Skin epidermis (tissue), 12 donors: ENCODE measurements around the gene ATP2B3.
A peak's percentile ranks its signal among the peaks of the same experiment; 100 is the strongest.

Source experiments
- H3K27ac ChIP-seq, 21 experiments: fragments of 200-600 bp; sonication (generic) in 11 of 21; one replicate each; pipeline ENCODE4 v1.5.0; 2020; ENCODE audit warnings: mild to moderate bottlenecking in 3 of 21, inconsistent platforms in 2 of 21, moderate library complexity in 2 of 21
- H3K4me3 ChIP-seq, 7 experiments: fragments of 200-600 bp; sonication (generic) in 2 of 7; one replicate each; pipeline ENCODE4 v1.5.0; 2020; ENCODE audit warnings: inconsistent platforms in 2 of 7, mild to moderate bottlenecking in 2 of 7, moderate library complexity in 1 of 7

Gene ATP2B3

GRCh38 chrX:153517423-153517822 is at the start of gene ATP2B3:
TSS of gene ATP2B3 (plus strand) at chrX:153517642. CDS start at chrX:153536248, 18,606 bp downstream.
- no peak within 1 kb of the TSS for H3K4me3 ChIP-seq
- H3K27ac ChIP-seq = no peak within 1 kb of the TSS

- no peak overlapping the region for H3K4me3 ChIP-seq
- no peak overlapping the region for H3K27ac ChIP-seq
These were observed 49.3 kb upstream of the ATP2B3 start for GRCh38 chrX:153468008-153468580.

- Histone ChIP-seq H3K4me3 (peak overlapping the region; percentile 55 to 73 (median 61)), H3K27ac (peak overlapping the region in 18 of 21 experiments; percentile 36 to 82 (median 68))
These were observed 47.5 kb upstream of the ATP2B3 start for GRCh38 chrX:153469811-153470410.

- peak within 1 kb of the TSS in 18 of 21 experiments; percentile 36 to 82 (median 68) for H3K27ac ChIP-seq
- H3K4me3 ChIP-seq = peak within 1 kb of the TSS; percentile 55 to 73 (median 61)
These were observed 46.8 kb upstream of the ATP2B3 start, which contains the start of gene HAUS7 for GRCh38 chrX:153470411-153471363. TSS of gene HAUS7 (minus strand) at chrX:153470576. CDS start at chrX:153470557, 19 bp downstream.

- Histone ChIP-seq H3K27ac (peak overlapping the region in 10 of 21 experiments; percentile 10 to 67 (median 39)), H3K4me3 (no peak overlapping the region)
These were observed 45.7 kb upstream of the ATP2B3 start for GRCh38 chrX:153471663-153472280.

GRCh38 chrX:153473126-153473525 is 44.3 kb upstream of the ATP2B3 start:
- Histone ChIP-seq H3K4me3 (no peak overlapping the region), H3K27ac (peak overlapping the region in 1 of 21 experiments; percentile 5)

GRCh38 chrX:153474266-153474665 is 43.2 kb upstream of the ATP2B3 start:
- Histone ChIP-seq H3K27ac (peak overlapping the region in 3 of 21 experiments; percentile 12 to 45 (median 30)), H3K4me3 (peak overlapping the region in 1 of 7 experiments; percentile 17)

- peak overlapping the region in 15 of 21 experiments; percentile 36 to 80 (median 54) for H3K27ac ChIP-seq
- H3K4me3 ChIP-seq = peak overlapping the region in 3 of 7 experiments; percentile 8 to 24 (median 17)
These were observed 42.7 kb upstream of the ATP2B3 start for GRCh38 chrX:153474718-153475117.

GRCh38 chrX:153475271-153475670 is 42.2 kb upstream of the ATP2B3 start:
- Histone ChIP-seq H3K27ac (peak overlapping the region in 15 of 21 experiments; percentile 36 to 80 (median 61)), H3K4me3 (no peak overlapping the region)

- peak overlapping the region in 15 of 21 experiments; percentile 15 to 86 (median 62) for H3K27ac ChIP-seq
- H3K4me3 ChIP-seq = no peak overlapping the region
These were observed 41.6 kb upstream of the ATP2B3 start for GRCh38 chrX:153475751-153476281.

- H3K27ac ChIP-seq = peak overlapping the region in 18 of 21 experiments; percentile 36 to 86 (median 64)
- H3K4me3 ChIP-seq = no peak overlapping the region
These were observed 40.6 kb upstream of the ATP2B3 start for GRCh38 chrX:153476666-153477363.

GRCh38 chrX:153477364-153477857 is 40.0 kb upstream of the ATP2B3 start:
- H3K4me3 ChIP-seq = no peak overlapping the region
- H3K27ac ChIP-seq = peak overlapping the region in 15 of 21 experiments; percentile 16 to 86 (median 66)

GRCh38 chrX:153477901-153478300 is 39.5 kb upstream of the ATP2B3 start:
- Histone ChIP-seq H3K27ac (peak overlapping the region in 10 of 21 experiments; percentile 36 to 86 (median 76)), H3K4me3 (no peak overlapping the region)

GRCh38 chrX:153478746-153479145 is 38.7 kb upstream of the ATP2B3 start:
- peak overlapping the region in 1 of 21 experiments; percentile 30 for H3K27ac ChIP-seq

GRCh38 chrX:153481043-153481442 is 36.4 kb upstream of the ATP2B3 start:
- Histone ChIP-seq H3K27ac (peak overlapping the region in 2 of 21 experiments; percentile 17 to 59), H3K4me3 (no peak overlapping the region)

More at GRCh38 chrX:153478746-153479145, 38.7 kb upstream of the ATP2B3 start:
- no peak overlapping the region for H3K4me3 ChIP-seq

- Histone ChIP-seq H3K4me3 (no peak overlapping the region), H3K27ac (no peak overlapping the region)
These were observed 34.9 kb upstream of the ATP2B3 start for GRCh38 chrX:153482376-153483015.

- Histone ChIP-seq H3K27ac (no peak overlapping the region), H3K4me3 (no peak overlapping the region)
These were observed 31.9 kb upstream of the ATP2B3 start for GRCh38 chrX:153485396-153486080.
